B cell (primary cell): Measurements from ENCODE around the gene TCF7L1. TPM values are rescaled to one million over a fixed set of nuclear protein-coding genes. Genes with fewer than 3 reads are reported as not detected.
"Not testable (repeated sequence)": the region's sequence is repeated elsewhere in the genome, so short reads cannot be mapped to it uniquely, and the experiment has no call there.

ENCODE experiments used
- ATAC-seq: fragments of 200-7000 bp; cut with Tn5 transposase; one replicate; pipeline ENCODE4 v1.10.0; 2021; ENCODE audit warnings: low read depth, mild to moderate bottlenecking, moderate number of reproducible peaks, moderate library complexity
- CTCF ChIA-PET: fragments of 350-600 bp; sonication (Branson Sonifier 250); formaldehyde crosslinking; loops from one replicate; lab custom pipeline; 2021; ENCODE audit warnings: antibody characterized with exemption, inconsistent platforms; lab: Charles Lee
- POLR2A ChIA-PET: fragments of 350-600 bp; sonication (Branson Sonifier 250); formaldehyde crosslinking; loops from one replicate; lab custom pipeline; 2021; ENCODE audit warnings: antibody characterized with exemption; lab: Charles Lee
- DNase-seq: peaks from one replicate; pipeline ENCODE4 v3.0.0; 2013
- H2AFZ ChIP-seq: 2 replicates; pipeline ENCODE4 v1.6.1; 2012; ENCODE audit warnings: mild to moderate bottlenecking, low read depth, low read length; ENCODE audit not compliant: insufficient read depth, poor library complexity, severe bottlenecking
- H3K27ac ChIP-seq, 2 donors: 1 replicate in 1 of 2; 2 replicates in 1 of 2; pipeline ENCODE4 v1.5.1; 2012 to 2013; ENCODE audit warnings: low read length in 2 of 2, mild to moderate bottlenecking in 2 of 2, moderate library complexity in 1 of 2
- H3K27me3 ChIP-seq, 4 experiments: fragments of 200-600 bp in 1 of 4; sonication (generic) in 1 of 4; replicated peaks in 1 of 4; 1 replicate in 2 of 4; 2 replicates in 2 of 4; pipeline versions ENCODE4 v1.6.1 to v1.7.0; 2013 to 2016; ENCODE audit warnings: low read length in 3 of 4, mild to moderate bottlenecking in 2 of 4, mixed read lengths in 1 of 4, moderate library complexity in 1 of 4; ENCODE audit not compliant: insufficient read depth in 4 of 4, control insufficient read depth in 3 of 4; ENCODE audit errors: control extremely low read depth in 1 of 4
- H3K36me3 ChIP-seq, 2 experiments: replicated peaks in 1 of 2; 1 replicate in 1 of 2; 2 replicates in 1 of 2; pipeline versions ENCODE4 v1.6.1 to v1.7.1; 2013; ENCODE audit warnings: low read length in 1 of 2; ENCODE audit not compliant: insufficient read depth in 2 of 2, control insufficient read depth in 1 of 2; ENCODE audit errors: control extremely low read depth in 1 of 2, extremely low read depth in 1 of 2
- H3K4me1 ChIP-seq, 2 donors: fragments of 200-600 bp in 1 of 2; sonication (generic) in 1 of 2; 1 replicate in 1 of 2; 2 replicates in 1 of 2; pipeline versions ENCODE4 v1.5.1 to v1.6.1; 2013 to 2017; ENCODE audit warnings: low read length in 2 of 2; ENCODE audit not compliant: control insufficient read depth in 2 of 2, insufficient read depth in 2 of 2
- H3K4me2 ChIP-seq: replicated peaks from 2 replicates; pipeline ENCODE3; 2012; ENCODE audit warnings: mild to moderate bottlenecking, low read depth, low read length; ENCODE audit not compliant: poor library complexity, severe bottlenecking
- H3K4me3 ChIP-seq, 5 experiments: fragments of 200-600 bp in 1 of 5; sonication (generic) in 1 of 5; 1 replicate in 3 of 5; 2 replicates in 2 of 5; pipeline versions ENCODE4 v1.5.1 to v1.7.0; 2011 to 2016; ENCODE audit warnings: low read length in 4 of 5, mild to moderate bottlenecking in 4 of 5, low read depth in 2 of 5, control low read depth in 1 of 5, moderate library complexity in 1 of 5; ENCODE audit not compliant: insufficient read depth in 1 of 5; ENCODE audit errors: control extremely low read depth in 1 of 5, extremely low read depth in 1 of 5
- H3K79me2 ChIP-seq: fragments of 200-600 bp; sonication (generic); one replicate; pipeline ENCODE4 v1.6.0; 2016; ENCODE audit warnings: low read length; ENCODE audit not compliant: control insufficient read depth, insufficient read depth
- H3K9ac ChIP-seq: fragments of 200-600 bp; sonication (generic); 2 replicates; pipeline ENCODE4 v1.6.1; 2017; ENCODE audit warnings: mild to moderate bottlenecking, low read length, moderate library complexity
- H3K9me3 ChIP-seq, 3 donors: one replicate each; pipeline versions ENCODE4 v1.6.1 to v1.7.1; 2013; ENCODE audit warnings: low read length in 2 of 3; ENCODE audit not compliant: control insufficient read depth in 2 of 3, insufficient read depth in 1 of 3; ENCODE audit errors: control extremely low read depth in 1 of 3
- H4K20me1 ChIP-seq: 2 replicates; pipeline ENCODE4 v1.6.0; 2012; ENCODE audit warnings: mild to moderate bottlenecking, low read length; ENCODE audit not compliant: insufficient read depth, control insufficient read depth, poor library complexity, severe bottlenecking
- H3K27ac Mint-ChIP-seq: one replicate; pipeline ENCODE4 v1.8.0; 2021; ENCODE audit warnings: mixed read lengths
- H3K27me3 Mint-ChIP-seq: one replicate; pipeline ENCODE4 v1.8.0; 2021; ENCODE audit warnings: mixed read lengths
- H3K4me1 Mint-ChIP-seq: one replicate; pipeline ENCODE4 v1.8.0; 2021; ENCODE audit warnings: mixed read lengths
- H3K4me3 Mint-ChIP-seq: one replicate; pipeline ENCODE4 v1.8.0; 2021; ENCODE audit warnings: mixed read lengths
- H3K9me3 Mint-ChIP-seq: one replicate; pipeline ENCODE4 v1.8.0; 2022; ENCODE audit warnings: mixed read lengths; ENCODE audit not compliant: insufficient read depth
- CTCF ChIP-seq: fragments of 200-600 bp; IDR thresholded peaks from one replicate; pipeline ENCODE4 v1.8.0; 2022; ENCODE audit warnings: antibody characterized with exemption, mild to moderate bottlenecking
- EZH2 ChIP-seq: IDR thresholded peaks from 2 replicates; pipeline ENCODE4 v1.6.1; 2012; ENCODE audit warnings: borderline replicate concordance, low read depth, mild to moderate bottlenecking, moderate library complexity, low read length; ENCODE audit not compliant: insufficient read depth, poor library complexity, severe bottlenecking
- WGBS: methylation state at CpG from one replicate; pipeline ENCODE4 v1.1.5; 2013; ENCODE audit warnings: missing lambda C conversion rate; ENCODE audit not compliant: insufficient coverage; 5-methylcytosine and 5-hydroxymethylcytosine counted together
- intact Hi-C: fragments of 100-400 bp; cut with micrococcal nuclease; formaldehyde crosslinking; loops from one replicate; pipeline ENCODE4 v1.10.0; 2022
- polyA plus RNA-seq: library from polyadenylated mRNA; depleted of rRNA; stranded (reverse); fragments of >200 nt; gene quantifications from 2 replicates; pipeline ENCODE4 v1.2.3, GENCODE V29; 2012
- total RNA-seq, 2 donors: library from RNA; stranded (reverse); fragments of 120-200 nt in 1 of 2; gene quantifications; 1 replicate in 1 of 2; 2 replicates in 1 of 2; pipeline versions ENCODE4 v1.2.3 to v1.2.4, GENCODE V29; 2013 to 2022

TCF7L1 gene
- total and polyA plus RNA-seq, 2 donors (not counting 1 experiment from before 2014, with no cell fraction given), result 0.67 to 0.81 TPM

- H3K4me1 ChIP-seq, result peaks cover 11 to 14% of the 10 kb centered on the region in 2 donors
- no peaks in the 10 kb centered on the region for H3K9me3 ChIP-seq
- intact Hi-C loops, result no loop called here
- no peak overlapping the region for H3K4me2 ChIP-seq
- no peak overlapping the region for H2AFZ ChIP-seq
- Mint-ChIP-seq H3K4me1 (peaks cover 31% of the 10 kb centered on the region), H3K27ac (no peak overlapping the region), H3K27me3 (no peaks in the 10 kb centered on the region), H3K4me3 (no peak overlapping the region), H3K9me3 (no peaks in the 10 kb centered on the region)
- WGBS, result 50% methylated on average over 4 of the region's 13 CpGs
- no peak overlapping the region for H3K4me3 ChIP-seq
- H3K9ac ChIP-seq, result no peak overlapping the region
- TF ChIP-seq CTCF (no peak), EZH2 (no peak)
- peaks cover 14% of the 10 kb centered on the region for H4K20me1 ChIP-seq
- H3K36me3 ChIP-seq, result peaks cover 0 to 11% of the 10 kb centered on the region in 2 experiments
- H3K79me2 ChIP-seq, result peaks cover 26% of the 10 kb centered on the region
- H3K27me3 ChIP-seq, result no peaks in the 10 kb centered on the region
- DNase-seq (no peak), ATAC-seq (no peak)
- CTCF ChIA-PET, result no interaction called here
- no peak overlapping the region for H3K27ac ChIP-seq
- POLR2A ChIA-PET, result no interaction called here
Measured at GRCh38 chr2:85330839-85331636, 197.8 kb downstream of the TCF7L1 start.

- H3K27ac Mint-ChIP-seq, H4K20me1 ChIP-seq, H3K4me3 Mint-ChIP-seq, DNase-seq, H3K4me1 Mint-ChIP-seq, H3K27me3 Mint-ChIP-seq, H3K4me2 ChIP-seq, CTCF ChIA-PET, ATAC-seq, H3K27me3 ChIP-seq, H3K36me3 ChIP-seq, POLR2A ChIA-PET, H3K79me2 ChIP-seq, H3K9ac ChIP-seq, H2AFZ ChIP-seq, H3K4me1 ChIP-seq, H3K4me3 ChIP-seq, H3K27ac ChIP-seq, intact Hi-C loops, H3K9me3 ChIP-seq, H3K9me3 Mint-ChIP-seq: not testable (repeated sequence)
- WGBS, result no CpG with 5 or more reads among the region's 4 CpGs
Measured at GRCh38 chr2:85333877-85334276, 200.7 kb downstream of the TCF7L1 start.
